Measurements from ENCODE around the gene YTHDC1. TPM values are rescaled to one million over a fixed set of nuclear protein-coding genes. Genes with fewer than 3 reads are reported as not detected.

The YTHDC1 gene
- total and polyA plus RNA-seq, 2 of the 13 experiments (the other 11 are each of a cell fraction or from before 2014, with no cell fraction given) = 37.3 to 56.8 TPM

DNA sequence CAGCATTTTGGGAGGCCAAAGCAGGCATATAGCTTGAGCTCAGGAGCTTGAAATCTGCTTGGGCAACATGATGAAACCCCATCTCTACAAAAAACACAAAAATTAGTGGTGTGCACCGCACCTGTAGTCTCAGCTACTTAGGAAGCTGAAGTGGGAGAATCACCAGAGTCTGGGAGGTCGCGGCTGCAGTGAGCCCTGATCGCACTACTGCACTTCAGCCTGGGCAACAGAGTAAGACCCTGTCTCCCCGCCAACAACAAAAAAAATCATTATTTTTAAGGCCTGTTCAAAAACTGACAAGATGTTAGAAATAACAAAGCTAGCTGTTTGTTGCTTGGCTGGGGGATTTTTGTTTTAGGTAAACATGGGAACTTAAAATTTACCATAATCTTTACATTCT, 5.1 kb downstream of the YTHDC1 start:
- peaks cover 99% of the 10 kb centered on the region for H3K79me2 ChIP-seq (ENCODE audit: insufficient read depth, low read length)
- intact Hi-C loops (cut with micrococcal nuclease; ENCODE audit: unreplicated experiment) = no loop called here
- peaks cover 0 to 9% of the 10 kb centered on the region in 2 experiments; a peak in 2 of 5 replicates for H3K36me3 ChIP-seq (replicated peaks in 1 of 2; ENCODE audit: control insufficient read depth in 1 of 2, insufficient read depth in 2 of 2, low read length in 2 of 2)
- H2AFZ ChIP-seq (ENCODE audit: low read length) = no peak overlapping the region
- H3K4me3 ChIP-seq (replicated peaks in 1 of 3; ENCODE audit: insufficient read depth in 1 of 3, low read depth in 2 of 3, low read length in 3 of 3) = no peak overlapping the region
- TF ChIP-seq ZNF121 (CRISPR knock-in tag; IDR thresholded peaks at IDR 0.05) (peak; percentile 88), TCF7L2 (IDR thresholded peaks at IDR 0.05; ENCODE audit: low read depth, low read length) (no peak), ZSCAN22 (CRISPR knock-in tag; IDR thresholded peaks at IDR 0.05) (no peak)
- no peaks in the 10 kb centered on the region; a peak in 1 of 5 replicates for H3K27me3 ChIP-seq (ENCODE audit: control insufficient read depth in 1 of 2, insufficient read depth in 2 of 2, low read length in 2 of 2)
- ChIA-PET POLR2A (no interaction called here), CTCF (ENCODE audit: low intra/inter-chr PET ratio, low total read pairs) (no interaction called here)
- ATAC-seq (no peak), FAIRE-seq (no peak), DNase-seq (ENCODE audit: low spot score) (no peak)
- in situ Hi-C loops (cut with HindIII; ENCODE audit: extremely low pct_ligation_motif_present, low pct_unique_long_range_greater_than_20kb) = no loop called here
- no peaks in the 10 kb centered on the region for H3K9me3 ChIP-seq (ENCODE audit: low read length)
- BruUV-seq (replicated peaks) = no TSS peak
- peaks cover 42% of the 10 kb centered on the region for H3K4me1 ChIP-seq (ENCODE audit: insufficient read depth, low read length)
- H4K20me1 ChIP-seq (ENCODE audit: insufficient read depth, low read length) = peaks cover 87% of the 10 kb centered on the region
- no peak overlapping the region; the same call in 1 of the 2 replicates for H3K4me2 ChIP-seq (ENCODE audit: low read depth, low read length)
- no peak overlapping the region for H3K9ac ChIP-seq (ENCODE audit: insufficient read depth, low read depth, low read length)
- no peak overlapping the region for H3K27ac ChIP-seq (ENCODE audit: extremely low read length, insufficient read depth, low read length)
- WGBS (ENCODE audit: low lambda C conversion rate) = 86% methylated on average over 5 of the region's 5 CpGs

DNA sequence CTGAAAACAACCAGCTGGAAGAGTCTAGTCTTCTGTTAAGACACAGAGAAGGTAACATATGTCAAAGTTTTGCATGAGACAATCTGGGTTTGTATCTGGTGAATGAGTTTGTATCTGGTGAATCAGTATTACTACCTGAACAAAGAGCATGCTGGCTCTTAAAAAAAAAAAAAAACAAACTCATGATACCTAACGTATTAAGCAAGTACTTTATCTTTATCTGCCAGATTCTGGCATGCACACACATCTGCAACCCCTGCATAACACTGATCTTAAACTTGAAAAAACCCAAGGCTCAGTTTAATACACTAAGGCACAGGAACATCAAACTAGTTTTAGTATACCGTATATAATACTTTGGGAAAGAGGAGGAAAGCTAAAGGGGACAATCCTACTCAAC, 5.8 kb downstream of the YTHDC1 start:
- ChIA-PET CTCF (ENCODE audit: low intra/inter-chr PET ratio, low total read pairs) (no interaction called here), POLR2A (no interaction called here)
- Histone ChIP-seq H2AFZ (ENCODE audit: low read length) (no peak overlapping the region), H3K4me2 (ENCODE audit: low read depth, low read length) (no peak overlapping the region), H3K79me2 (ENCODE audit: insufficient read depth, low read length) (peaks cover 99% of the 10 kb centered on the region), H3K27ac (ENCODE audit: extremely low read length, insufficient read depth, low read length) (no peak overlapping the region), H3K9ac (ENCODE audit: insufficient read depth, low read depth, low read length) (no peak overlapping the region), H3K9me3 (ENCODE audit: low read length) (no peaks in the 10 kb centered on the region), H3K4me1 (ENCODE audit: insufficient read depth, low read length) (peaks cover 42% of the 10 kb centered on the region), H3K4me3 (replicated peaks in 1 of 3; ENCODE audit: insufficient read depth in 1 of 3, low read depth in 2 of 3, low read length in 3 of 3) (no peak overlapping the region), H3K36me3 (replicated peaks in 1 of 2; ENCODE audit: control insufficient read depth in 1 of 2, insufficient read depth in 2 of 2, low read length in 2 of 2) (peaks cover 0 to 9% of the 10 kb centered on the region in 2 experiments; a peak in 2 of 5 replicates), H4K20me1 (ENCODE audit: insufficient read depth, low read length) (peaks cover 94% of the 10 kb centered on the region), H3K27me3 (ENCODE audit: control insufficient read depth in 1 of 2, insufficient read depth in 2 of 2, low read length in 2 of 2) (no peaks in the 10 kb centered on the region; a peak in 2 of 5 replicates)
- no peak for ATAC-seq
- no peak for FAIRE-seq
- no TSS peak for BruUV-seq (replicated peaks)
- in situ Hi-C loops (cut with HindIII; ENCODE audit: extremely low pct_ligation_motif_present, low pct_unique_long_range_greater_than_20kb) (no loop called here), intact Hi-C loops (cut with micrococcal nuclease; ENCODE audit: unreplicated experiment) (no loop called here)
- WGBS (ENCODE audit: low lambda C conversion rate) = 98% methylated on average over 2 of the region's 2 CpGs
- no peak for DNase-seq (ENCODE audit: low spot score)
- TF ChIP-seq, protein P1, sequence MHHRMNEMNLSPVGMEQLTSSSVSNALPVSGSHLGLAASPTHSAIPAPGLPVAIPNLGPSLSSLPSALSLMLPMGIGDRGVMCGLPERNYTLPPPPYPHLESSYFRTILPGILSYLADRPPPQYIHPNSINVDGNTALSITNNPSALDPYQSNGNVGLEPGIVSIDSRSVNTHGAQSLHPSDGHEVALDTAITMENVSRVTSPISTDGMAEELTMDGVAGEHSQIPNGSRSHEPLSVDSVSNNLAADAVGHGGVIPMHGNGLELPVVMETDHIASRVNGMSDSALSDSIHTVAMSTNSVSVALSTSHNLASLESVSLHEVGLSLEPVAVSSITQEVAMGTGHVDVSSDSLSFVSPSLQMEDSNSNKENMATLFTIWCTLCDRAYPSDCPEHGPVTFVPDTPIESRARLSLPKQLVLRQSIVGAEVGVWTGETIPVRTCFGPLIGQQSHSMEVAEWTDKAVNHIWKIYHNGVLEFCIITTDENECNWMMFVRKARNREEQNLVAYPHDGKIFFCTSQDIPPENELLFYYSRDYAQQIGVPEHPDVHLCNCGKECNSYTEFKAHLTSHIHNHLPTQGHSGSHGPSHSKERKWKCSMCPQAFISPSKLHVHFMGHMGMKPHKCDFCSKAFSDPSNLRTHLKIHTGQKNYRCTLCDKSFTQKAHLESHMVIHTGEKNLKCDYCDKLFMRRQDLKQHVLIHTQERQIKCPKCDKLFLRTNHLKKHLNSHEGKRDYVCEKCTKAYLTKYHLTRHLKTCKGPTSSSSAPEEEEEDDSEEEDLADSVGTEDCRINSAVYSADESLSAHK (CRISPR knock-in tag; IDR thresholded peaks at IDR 0.05; ENCODE audit: borderline replicate concordance) = no peak
- TF ChIP-seq ZNF615 (CRISPR knock-in tag; IDR thresholded peaks at IDR 0.05; ENCODE audit: borderline replicate concordance) (no peak), MIER2 (CRISPR knock-in tag; IDR thresholded peaks at IDR 0.05) (no peak), PITX1 (CRISPR knock-in tag; IDR thresholded peaks at IDR 0.05) (no peak), ZNF619 (CRISPR knock-in tag; IDR thresholded peaks at IDR 0.05) (no peak), ZHX1 (CRISPR knock-in tag; IDR thresholded peaks at IDR 0.05; ENCODE audit: low read depth) (no peak), NCOR1 (IDR thresholded peaks at IDR 0.05; ENCODE audit: borderline replicate concordance, low read length) (no peak), HOXA3 (CRISPR knock-in tag; IDR thresholded peaks at IDR 0.05) (no peak), ZNF414 (CRISPR knock-in tag; IDR thresholded peaks at IDR 0.05) (no peak), ZNF205 (CRISPR knock-in tag; IDR thresholded peaks at IDR 0.05) (no peak), MAF1 (CRISPR knock-in tag; IDR thresholded peaks at IDR 0.05; ENCODE audit: borderline replicate concordance) (no peak)
